HAP-1 (cell line): Measurements from ENCODE around the gene PRKN.

Experiments
- DNase-seq, 2 experiments: peaks; one replicate each; pipeline ENCODE4 v3.0.0-alpha.2; 2016 to 2020; ENCODE audit warnings: low spot score in 2 of 2
- H3K27me3 ChIP-seq: fragments of 250-450 bp; sonication (Bioruptor Pico); 2 replicates; pipeline ENCODE4 v1.5.1; 2020; ENCODE audit warnings: low read depth, mild to moderate bottlenecking, moderate library complexity
- H3K36me3 ChIP-seq: fragments of 250-450 bp; sonication (Bioruptor Pico); replicated peaks from 2 replicates; pipeline ENCODE4 v1.5.1; 2020; ENCODE audit warnings: mild to moderate bottlenecking
- H3K4me1 ChIP-seq: fragments of 250-450 bp; sonication (Bioruptor Pico); 2 replicates; pipeline ENCODE4 v1.5.1; 2020; ENCODE audit warnings: mild to moderate bottlenecking
- H3K4me3 ChIP-seq: fragments of 250-450 bp; sonication (Bioruptor Pico); 2 replicates; pipeline ENCODE4 v1.5.1; 2020; ENCODE audit warnings: mild to moderate bottlenecking, moderate library complexity
- H3K9me3 ChIP-seq: fragments of 250-450 bp; sonication (Bioruptor Pico); 2 replicates; pipeline ENCODE4 v1.5.1; 2020; ENCODE audit warnings: mild to moderate bottlenecking, moderate library complexity
- in situ Hi-C: fragments of 300-500 bp; cut with MboI; formaldehyde crosslinking; loops from 3 replicates; pipeline ENCODE4 v1.14.3; 2020; ENCODE audit warnings: low sequenced_read_pairs, inconsistent platforms, mixed read lengths

Gene PRKN

GRCh38 chr6:161963181-161963580 is 764.4 kb downstream of the PRKN start:
- peaks cover 25% of the 10 kb centered on the region for H3K4me1 ChIP-seq
- DNase-seq: no peak
- H3K9me3 ChIP-seq: no peaks in the 10 kb centered on the region
- H3K36me3 ChIP-seq: no peaks in the 10 kb centered on the region
- in situ Hi-C loops: no loop called here
- H3K4me3 ChIP-seq: no peak overlapping the region
- no peaks in the 10 kb centered on the region for H3K27me3 ChIP-seq

GRCh38 chr6:161961796-161962195 is 765.8 kb downstream of the PRKN start:
- DNase-seq: no peak
- Histone ChIP-seq H3K9me3 (no peaks in the 10 kb centered on the region), H3K4me3 (no peak overlapping the region), H3K27me3 (no peaks in the 10 kb centered on the region), H3K36me3 (no peaks in the 10 kb centered on the region), H3K4me1 (peaks cover 25% of the 10 kb centered on the region)
- in situ Hi-C loops: no loop called here

- Histone ChIP-seq H3K4me1 (peaks cover 25% of the 10 kb centered on the region), H3K4me3 (no peak overlapping the region), H3K27me3 (no peaks in the 10 kb centered on the region), H3K9me3 (no peaks in the 10 kb centered on the region), H3K36me3 (no peaks in the 10 kb centered on the region)
- DNase-seq: no peak
- in situ Hi-C loops: no loop called here
These were observed 766.5 kb downstream of the PRKN start for GRCh38 chr6:161961046-161961445.

- Histone ChIP-seq H3K4me1 (peaks cover 7% of the 10 kb centered on the region), H3K9me3 (no peaks in the 10 kb centered on the region), H3K4me3 (no peak overlapping the region), H3K36me3 (no peaks in the 10 kb centered on the region), H3K27me3 (no peaks in the 10 kb centered on the region)
- in situ Hi-C loops: no loop called here
- no peak for DNase-seq
These were observed 768.5 kb downstream of the PRKN start for GRCh38 chr6:161959072-161959471.

- Histone ChIP-seq H3K27me3 (no peaks in the 10 kb centered on the region), H3K36me3 (no peaks in the 10 kb centered on the region), H3K4me1 (no peaks in the 10 kb centered on the region), H3K4me3 (no peak overlapping the region), H3K9me3 (no peaks in the 10 kb centered on the region)
- in situ Hi-C loops: no loop called here
- no peak for DNase-seq
These were observed 771.5 kb downstream of the PRKN start for GRCh38 chr6:161956082-161956481.

GRCh38 chr6:161954699-161955276 is 772.8 kb downstream of the PRKN start:
- Histone ChIP-seq H3K27me3 (no peaks in the 10 kb centered on the region), H3K4me1 (no peaks in the 10 kb centered on the region), H3K36me3 (no peaks in the 10 kb centered on the region), H3K4me3 (no peak overlapping the region), H3K9me3 (no peaks in the 10 kb centered on the region)
- DNase-seq: no peak
- in situ Hi-C loops: no loop called here

- in situ Hi-C loops: no loop called here
- Histone ChIP-seq H3K9me3 (no peaks in the 10 kb centered on the region), H3K4me3 (no peak overlapping the region), H3K36me3 (no peaks in the 10 kb centered on the region), H3K27me3 (no peaks in the 10 kb centered on the region), H3K4me1 (no peaks in the 10 kb centered on the region)
- DNase-seq: no peak
These were observed 773.5 kb downstream of the PRKN start for GRCh38 chr6:161954077-161954476.

GRCh38 chr6:161951126-161951525 is 776.4 kb downstream of the PRKN start:
- H3K4me3 ChIP-seq: no peak overlapping the region
- H3K27me3 ChIP-seq: no peaks in the 10 kb centered on the region
- H3K36me3 ChIP-seq: no peaks in the 10 kb centered on the region
- in situ Hi-C loops: no loop called here
- H3K9me3 ChIP-seq: no peaks in the 10 kb centered on the region
- H3K4me1 ChIP-seq: no peaks in the 10 kb centered on the region
- DNase-seq: no peak

GRCh38 chr6:161949531-161949930 is 778.0 kb downstream of the PRKN start:
- Histone ChIP-seq H3K9me3 (no peaks in the 10 kb centered on the region), H3K4me3 (no peak overlapping the region), H3K27me3 (no peaks in the 10 kb centered on the region), H3K36me3 (no peaks in the 10 kb centered on the region), H3K4me1 (no peaks in the 10 kb centered on the region)
- in situ Hi-C loops: no loop called here
- no peak for DNase-seq

- no peaks in the 10 kb centered on the region for H3K27me3 ChIP-seq
- no peak for DNase-seq
These were observed 779.1 kb downstream of the PRKN start for GRCh38 chr6:161948462-161948861.

GRCh38 chr6:161947371-161947770 is 780.2 kb downstream of the PRKN start:
- in situ Hi-C loops: no loop called here
- no peaks in the 10 kb centered on the region for H3K4me1 ChIP-seq
- H3K9me3 ChIP-seq: no peaks in the 10 kb centered on the region
- DNase-seq: no peak
- no peak overlapping the region for H3K4me3 ChIP-seq
- H3K36me3 ChIP-seq: no peaks in the 10 kb centered on the region
- no peaks in the 10 kb centered on the region for H3K27me3 ChIP-seq

More at GRCh38 chr6:161948462-161948861, 779.1 kb downstream of the PRKN start:
- in situ Hi-C loops: no loop called here
- no peaks in the 10 kb centered on the region for H3K9me3 ChIP-seq
- H3K4me1 ChIP-seq: no peaks in the 10 kb centered on the region
- H3K36me3 ChIP-seq: no peaks in the 10 kb centered on the region
- no peak overlapping the region for H3K4me3 ChIP-seq

GRCh38 chr6:161946461-161946860 is 781.1 kb downstream of the PRKN start:
- no peak overlapping the region for H3K4me3 ChIP-seq
- H3K4me1 ChIP-seq: no peaks in the 10 kb centered on the region
- H3K27me3 ChIP-seq: no peaks in the 10 kb centered on the region
- in situ Hi-C loops: no loop called here
- no peaks in the 10 kb centered on the region for H3K36me3 ChIP-seq
- no peak for DNase-seq
- no peaks in the 10 kb centered on the region for H3K9me3 ChIP-seq

- Histone ChIP-seq H3K27me3 (no peaks in the 10 kb centered on the region), H3K36me3 (no peaks in the 10 kb centered on the region), H3K4me3 (no peak overlapping the region), H3K9me3 (no peaks in the 10 kb centered on the region), H3K4me1 (no peaks in the 10 kb centered on the region)
- in situ Hi-C loops: no loop called here
- DNase-seq: no peak
These were observed 784.0 kb downstream of the PRKN start for GRCh38 chr6:161943561-161943960.

GRCh38 chr6:161941565-161941964 is 786.0 kb downstream of the PRKN start:
- Histone ChIP-seq H3K27me3 (no peaks in the 10 kb centered on the region), H3K36me3 (no peaks in the 10 kb centered on the region), H3K9me3 (no peaks in the 10 kb centered on the region), H3K4me3 (no peak overlapping the region), H3K4me1 (no peaks in the 10 kb centered on the region)
- no peak for DNase-seq
- in situ Hi-C loops: no loop called here

- Histone ChIP-seq H3K27me3 (no peaks in the 10 kb centered on the region), H3K4me1 (no peaks in the 10 kb centered on the region), H3K4me3 (no peak overlapping the region), H3K9me3 (no peaks in the 10 kb centered on the region), H3K36me3 (no peaks in the 10 kb centered on the region)
- no peak for DNase-seq
- in situ Hi-C loops: no loop called here
These were observed 787.0 kb downstream of the PRKN start for GRCh38 chr6:161940519-161940918.
